Nephron progenitor cell (in vitro differentiated cells): ENCODE results near the gene COL8A1.

ENCODE experiments used
- DNase-seq: peaks from one replicate; pipeline ENCODE4 v3.0.0; 2021
- H3K27ac Mint-ChIP-seq: 2 replicates; pipeline ENCODE4 v1.8.0; 2021; ENCODE audit warnings: mild to moderate bottlenecking, moderate library complexity, mixed read lengths
- H3K27me3 Mint-ChIP-seq: 2 replicates; pipeline ENCODE4 v1.8.0; 2021; ENCODE audit warnings: mild to moderate bottlenecking, low read depth, mixed read lengths; ENCODE audit not compliant: poor library complexity
- H3K36me3 Mint-ChIP-seq: 2 replicates; pipeline ENCODE4 v1.8.0; 2021; ENCODE audit warnings: low read depth, mixed read lengths
- H3K4me1 Mint-ChIP-seq: 2 replicates; pipeline ENCODE4 v1.8.0; 2021; ENCODE audit warnings: mixed read lengths
- H3K4me3 Mint-ChIP-seq: 2 replicates; pipeline ENCODE4 v1.8.0; 2021; ENCODE audit warnings: mild to moderate bottlenecking, moderate library complexity, mixed read lengths
- H3K9me3 Mint-ChIP-seq: 2 replicates; pipeline ENCODE4 v1.8.0; 2021; ENCODE audit warnings: mild to moderate bottlenecking, moderate library complexity, mixed read lengths
- CTCF ChIP-seq: fragments of 200-600 bp; sonication (generic); IDR thresholded peaks from 2 replicates; pipeline ENCODE4 v1.5.0; 2021; ENCODE audit warnings: antibody characterized with exemption

The COL8A1 gene

GRCh38 chr3:99842826-99843589 lies 204.6 kb downstream of the COL8A1 start:
- no peaks in the 10 kb centered on the region for H3K27me3 Mint-ChIP-seq
- peak overlapping the region; percentile 34 for H3K27ac Mint-ChIP-seq
- peaks cover 19% of the 10 kb centered on the region for H3K4me1 Mint-ChIP-seq
- H3K9me3 Mint-ChIP-seq = peaks cover 2% of the 10 kb centered on the region
- H3K4me3 Mint-ChIP-seq = no peak overlapping the region
- peak; percentile 64 for TF ChIP-seq CTCF
- DNase-seq = no peak
- H3K36me3 Mint-ChIP-seq = no peaks in the 10 kb centered on the region

DNA sequence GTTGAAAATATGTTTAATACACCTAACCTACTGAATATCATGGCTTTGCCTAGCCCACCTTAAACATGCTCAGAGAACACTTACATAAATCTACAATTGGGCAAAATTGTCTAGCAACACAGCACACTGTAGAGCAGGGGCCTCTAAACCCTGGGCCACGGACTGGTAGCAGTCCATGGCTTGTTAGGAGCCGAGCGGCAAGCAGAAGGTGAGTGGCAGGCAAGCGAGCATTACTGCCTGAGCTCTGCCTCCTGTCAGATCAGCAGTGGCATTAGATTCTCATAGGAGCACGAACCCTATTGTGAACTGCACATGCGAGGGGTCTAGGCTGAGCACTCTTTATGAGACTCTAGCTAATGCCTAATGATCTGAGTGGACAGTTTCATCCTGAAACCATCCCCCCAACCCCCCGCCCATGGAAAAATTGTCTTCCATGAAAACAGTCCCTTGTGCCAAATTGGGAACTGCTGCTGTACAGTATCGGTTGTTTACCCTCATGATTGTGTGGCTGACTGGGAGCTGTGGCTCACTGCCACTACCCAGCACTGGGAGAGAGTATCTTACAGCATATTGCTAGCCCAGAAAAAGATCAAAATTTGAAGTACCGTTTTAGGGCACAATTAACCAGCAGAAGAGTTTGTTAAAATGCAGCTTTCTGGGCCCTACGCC lies 205.3 kb downstream of the COL8A1 start:
- Mint-ChIP-seq H3K9me3 (peaks cover 9% of the 10 kb centered on the region), H3K27me3 (no peaks in the 10 kb centered on the region), H3K4me1 (peaks cover 19% of the 10 kb centered on the region), H3K4me3 (no peak overlapping the region), H3K36me3 (no peaks in the 10 kb centered on the region), H3K27ac (no peak overlapping the region)
- no peak for DNase-seq
- no peak for TF ChIP-seq CTCF

- H3K36me3 Mint-ChIP-seq = no peaks in the 10 kb centered on the region
- no peak overlapping the region for H3K27ac Mint-ChIP-seq
- peaks cover 9% of the 10 kb centered on the region for H3K9me3 Mint-ChIP-seq
- DNase-seq = no peak
- H3K4me3 Mint-ChIP-seq = no peak overlapping the region
- TF ChIP-seq CTCF = no peak
- H3K27me3 Mint-ChIP-seq = no peaks in the 10 kb centered on the region
- peaks cover 19% of the 10 kb centered on the region for H3K4me1 Mint-ChIP-seq
Observed at GRCh38 chr3:99845331-99845730, 206.9 kb downstream of the COL8A1 start.

GRCh38 chr3:99845999-99846398 lies 207.6 kb downstream of the COL8A1 start:
- Mint-ChIP-seq H3K36me3 (no peaks in the 10 kb centered on the region), H3K4me3 (no peak overlapping the region)

DNA sequence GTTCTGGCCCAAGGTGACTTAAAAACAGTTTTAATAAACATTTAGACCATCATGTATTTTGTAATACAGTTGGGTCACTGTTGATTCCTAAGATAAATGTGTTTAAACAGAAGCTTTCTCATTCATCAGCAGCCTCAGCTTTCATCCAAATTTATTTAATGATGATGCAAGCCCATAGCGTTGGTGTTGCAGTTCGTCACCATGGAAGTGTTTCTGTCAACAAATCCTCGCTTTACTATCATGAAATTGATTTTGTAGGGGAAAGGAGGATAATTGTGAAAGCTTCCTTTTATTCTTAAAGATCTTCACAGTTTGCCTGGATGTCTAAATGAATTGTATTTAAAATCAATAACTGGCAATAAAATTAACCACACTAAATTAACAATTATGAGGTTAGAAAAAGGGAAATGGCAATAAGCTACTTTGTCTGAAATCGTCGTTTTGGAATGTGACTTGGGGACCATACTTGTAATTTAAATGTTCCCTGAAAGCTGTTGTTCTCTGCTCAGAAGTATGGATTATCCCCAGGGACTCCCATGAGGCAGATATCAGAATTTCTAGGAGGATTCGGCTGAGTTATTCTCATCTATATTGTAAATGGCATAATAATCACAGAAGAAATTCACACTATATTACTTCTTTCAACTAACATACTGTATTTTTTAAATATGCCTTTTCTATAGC lies 208.2 kb downstream of the COL8A1 start:
- no peak for TF ChIP-seq CTCF
- no peak overlapping the region for H3K27ac Mint-ChIP-seq
- H3K9me3 Mint-ChIP-seq = peaks cover 9% of the 10 kb centered on the region
- H3K27me3 Mint-ChIP-seq = no peaks in the 10 kb centered on the region
- no peak for DNase-seq
- H3K4me3 Mint-ChIP-seq = no peak overlapping the region
- H3K4me1 Mint-ChIP-seq = peaks cover 19% of the 10 kb centered on the region
- no peaks in the 10 kb centered on the region for H3K36me3 Mint-ChIP-seq

More at GRCh38 chr3:99845999-99846398, 207.6 kb downstream of the COL8A1 start:
- Mint-ChIP-seq H3K4me1 (peaks cover 19% of the 10 kb centered on the region), H3K9me3 (peaks cover 9% of the 10 kb centered on the region), H3K27ac (no peak overlapping the region), H3K27me3 (no peaks in the 10 kb centered on the region)
- no peak for TF ChIP-seq CTCF
- DNase-seq = no peak
